GM19240 (cell line): ENCODE measurements around the gene RASSF7.

Experiments
- DNase-seq: peaks from one replicate; pipeline ENCODE4 v3.0.0; 2011; ENCODE audit warnings: low spot score; ENCODE audit not compliant: insufficient read length

Gene RASSF7

GRCh38 chr11:581752-582151 is 21.0 kb downstream of the RASSF7 start:
- DNase-seq: no peak

DNA sequence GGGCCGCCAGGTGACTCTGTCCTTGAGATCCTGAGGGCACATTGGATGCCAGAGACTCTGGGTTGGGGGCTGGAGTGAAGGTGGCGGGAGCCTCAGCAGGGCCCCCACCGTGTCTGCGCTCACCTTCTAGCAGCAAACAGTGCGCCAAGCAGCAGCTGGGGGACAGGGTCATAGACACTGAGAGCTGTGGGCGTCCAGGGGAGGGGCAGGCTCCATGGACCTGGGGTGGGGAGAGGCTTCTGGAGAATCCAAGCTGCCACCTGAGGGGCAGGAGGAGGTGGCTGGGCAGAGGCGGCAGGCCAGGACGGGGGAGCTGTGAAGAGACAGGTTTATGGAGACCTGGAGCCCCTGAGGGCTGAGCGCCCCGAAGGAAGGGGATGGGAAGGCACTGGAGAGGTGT is 23.5 kb downstream of the RASSF7 start:
- DNase-seq: no peak

DNA sequence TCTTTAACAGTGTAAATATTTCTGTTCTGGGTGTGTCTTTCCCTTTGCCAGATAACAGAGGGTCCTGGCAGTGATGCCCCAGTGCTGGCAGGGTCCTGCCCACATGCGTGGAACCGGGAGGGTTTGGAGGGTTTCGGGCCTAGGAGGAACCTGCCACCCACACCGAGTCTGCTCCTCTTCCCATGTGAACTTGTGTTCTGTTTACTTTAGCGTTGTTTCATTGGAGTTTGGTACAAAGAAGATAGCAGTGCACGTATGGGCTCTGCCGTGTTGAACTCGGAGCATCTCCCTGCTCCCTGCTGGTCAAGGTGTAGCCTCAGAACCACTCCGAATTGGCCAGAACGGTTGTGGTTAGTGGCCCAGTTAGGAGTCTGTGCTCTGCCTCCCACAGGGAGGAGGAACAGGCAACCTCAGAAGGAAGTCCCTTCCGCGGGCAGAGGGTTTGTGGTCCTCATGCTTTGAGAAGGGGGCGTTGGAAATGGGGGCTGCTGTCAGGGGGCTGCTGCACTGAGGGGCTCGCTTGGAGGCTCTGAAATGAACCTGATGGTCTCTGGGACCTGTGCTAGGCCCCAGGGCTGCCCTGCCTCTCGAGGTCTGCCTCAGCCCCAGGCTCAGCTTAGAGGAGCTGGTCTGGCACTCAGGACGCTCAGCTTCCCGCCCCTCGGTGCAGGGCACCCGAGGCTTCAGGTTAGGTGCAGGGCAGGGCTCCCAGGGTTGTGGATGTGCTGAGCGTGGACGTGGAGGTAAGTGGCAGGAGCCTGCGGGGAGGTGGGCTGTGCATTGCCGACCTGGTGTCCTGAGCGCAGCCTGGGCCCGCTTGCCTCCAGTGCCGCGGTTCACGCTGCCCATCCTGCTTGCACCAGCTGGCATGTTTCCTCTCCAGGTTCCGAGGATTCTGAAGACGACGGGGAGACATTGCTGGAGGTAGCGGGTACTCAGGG is 25.9 kb downstream of the RASSF7 start:
- DNase-seq: no peak

- no peak for DNase-seq
Measured at GRCh38 chr11:587546-587945, 26.8 kb downstream of the RASSF7 start.

DNA sequence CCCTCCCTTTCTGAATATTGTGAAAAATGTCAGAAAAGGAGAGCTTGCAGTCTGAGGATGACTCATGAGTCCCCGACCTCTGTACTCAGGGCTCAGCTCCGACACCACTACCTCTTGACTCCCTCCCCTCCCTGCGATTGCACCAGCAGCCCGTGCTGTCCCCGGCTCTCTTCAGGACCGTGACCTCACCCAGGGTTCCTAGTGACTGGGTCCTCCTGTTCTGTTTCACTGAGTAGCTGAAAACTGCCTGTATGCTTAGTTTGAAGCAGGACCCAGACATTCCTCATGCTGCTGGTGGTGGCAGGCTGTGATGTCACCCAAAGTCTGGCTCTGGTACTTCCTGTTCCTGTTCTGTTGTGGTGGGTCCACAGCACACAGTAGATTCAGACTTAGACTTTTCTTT is 27.2 kb downstream of the RASSF7 start:
- DNase-seq: no peak

GRCh38 chr11:589798-590197 is 29.0 kb downstream of the RASSF7 start:
- DNase-seq: no peak

- DNase-seq: no peak
Measured at GRCh38 chr11:590997-591396, 30.2 kb downstream of the RASSF7 start.

DNA sequence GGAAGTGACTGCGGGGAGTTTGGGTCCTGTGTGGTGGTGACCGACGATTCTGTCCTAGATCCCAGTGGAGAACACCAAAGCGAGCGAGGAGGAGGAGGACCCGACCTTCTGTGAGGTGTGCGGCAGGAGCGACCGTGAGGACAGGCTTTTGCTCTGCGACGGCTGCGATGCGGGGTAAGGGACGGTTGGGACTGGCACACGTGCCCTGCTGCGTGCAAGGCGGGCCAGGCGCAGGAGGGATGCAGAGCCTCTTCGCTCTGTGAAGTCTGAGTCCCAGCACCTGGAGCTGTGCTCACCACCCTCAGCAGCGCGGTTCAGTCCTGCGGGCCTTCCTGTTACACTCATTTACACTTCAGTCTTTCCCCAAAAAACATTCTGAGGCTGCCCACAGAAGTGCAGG is 31.7 kb downstream of the RASSF7 start:
- no peak for DNase-seq

- DNase-seq: no peak
Measured at GRCh38 chr11:592918-593317, 32.1 kb downstream of the RASSF7 start.

DNA sequence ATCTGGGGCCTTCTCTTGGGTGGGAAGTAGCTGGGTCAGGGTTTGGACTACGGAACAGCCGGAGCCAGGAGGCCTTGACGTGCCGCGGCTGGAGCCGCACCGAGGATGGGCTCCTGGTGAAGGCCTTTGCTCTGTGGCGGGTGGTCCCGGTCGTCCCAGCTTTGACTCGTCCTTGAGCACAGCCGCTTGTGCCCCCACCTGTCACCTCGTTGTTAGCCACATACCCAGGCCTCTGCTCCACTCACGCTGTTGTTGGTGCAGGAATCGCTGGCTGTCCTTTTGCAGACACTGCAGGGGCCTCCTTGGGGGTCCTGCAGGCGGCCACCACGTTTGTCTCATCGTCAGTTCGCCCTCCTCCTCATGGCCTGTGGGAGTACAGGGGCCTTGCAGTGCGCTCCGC is 32.6 kb downstream of the RASSF7 start:
- no peak for DNase-seq

GRCh38 chr11:595400-595799 is 34.6 kb downstream of the RASSF7 start:
- DNase-seq: no peak

DNA sequence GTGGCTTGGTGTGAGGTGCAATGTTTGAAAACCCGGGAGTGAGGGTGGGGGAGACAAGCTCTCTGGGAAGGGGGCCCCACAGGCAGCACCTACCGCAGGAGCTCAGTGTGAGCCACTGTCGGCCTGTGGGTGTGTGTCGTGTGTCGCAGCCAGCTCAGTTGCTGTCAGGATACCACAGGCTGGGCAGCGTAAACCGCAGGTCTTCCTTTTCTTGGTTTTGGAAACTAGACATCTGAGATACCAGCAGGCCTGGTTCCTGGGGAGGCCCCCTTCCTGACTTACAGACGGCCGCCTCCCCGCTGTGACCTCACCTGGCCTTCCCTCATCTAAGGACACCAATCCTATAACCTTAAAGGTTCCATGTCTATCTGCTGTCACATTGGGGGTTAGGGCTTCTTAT is 35.6 kb downstream of the RASSF7 start:
- DNase-seq: no peak

DNA sequence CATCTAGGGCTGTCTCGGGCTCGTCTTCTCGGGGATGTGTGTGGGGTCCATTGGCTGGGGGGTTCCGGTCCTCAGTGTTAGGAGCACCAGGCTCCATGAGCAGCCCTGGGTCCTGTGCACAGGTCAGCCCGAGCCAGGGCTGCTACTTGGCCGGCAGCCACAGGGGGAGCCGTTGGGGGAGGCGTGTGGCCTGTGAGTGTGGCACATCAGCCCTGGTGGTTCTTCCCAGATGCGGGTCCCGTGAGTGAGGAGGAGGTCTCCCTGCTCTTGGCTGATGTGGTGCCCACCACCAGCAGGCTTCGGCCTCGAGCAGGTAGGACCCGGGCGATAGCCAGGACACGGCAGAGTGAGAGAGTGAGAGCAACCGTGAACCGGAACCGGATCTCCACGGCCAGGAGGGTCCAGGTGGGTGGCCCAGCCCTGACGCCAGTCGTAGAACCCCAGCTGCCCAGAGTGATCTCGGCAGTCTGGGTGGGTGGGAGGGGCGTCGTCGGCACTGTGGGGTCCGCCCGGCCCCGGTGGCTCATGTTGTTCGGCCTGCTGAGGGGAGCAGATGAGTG is 36.5 kb downstream of the RASSF7 start:
- DNase-seq: no peak

- DNase-seq: no peak
Measured at GRCh38 chr11:598005-598680, 37.4 kb downstream of the RASSF7 start.

DNA sequence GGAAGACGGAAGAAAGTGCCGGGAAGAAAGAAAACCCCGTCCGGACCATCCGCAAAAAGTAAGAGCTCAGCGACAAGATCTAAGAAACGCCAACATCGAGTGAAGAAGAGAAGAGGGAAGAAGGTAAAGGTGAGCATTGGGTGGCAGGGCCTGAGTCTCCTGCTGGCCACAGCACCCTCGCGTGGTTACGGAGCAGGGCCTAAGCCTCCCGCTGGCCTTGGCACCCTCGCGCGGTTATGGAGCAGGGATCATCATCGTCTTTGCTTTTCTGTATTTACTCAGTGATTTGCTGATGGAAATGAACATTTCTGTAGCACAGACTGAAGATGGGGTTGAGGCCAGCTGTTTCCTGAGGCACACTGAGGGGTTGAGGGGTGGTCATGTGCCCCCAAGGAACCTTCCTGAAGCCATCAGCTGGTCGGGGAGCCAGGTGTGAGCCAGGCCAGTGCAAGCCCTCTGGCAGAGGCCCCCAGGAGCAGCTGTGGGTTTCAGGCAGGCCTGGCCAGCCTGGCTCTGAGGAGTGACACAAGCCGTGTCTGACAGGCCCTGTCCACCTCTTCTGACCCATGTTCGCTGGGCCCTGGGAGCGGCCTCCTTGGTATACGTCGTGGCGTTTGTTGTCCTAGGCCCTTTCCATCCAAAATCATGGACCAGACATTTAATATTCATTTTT is 40.9 kb downstream of the RASSF7 start:
- DNase-seq: no peak

DNA sequence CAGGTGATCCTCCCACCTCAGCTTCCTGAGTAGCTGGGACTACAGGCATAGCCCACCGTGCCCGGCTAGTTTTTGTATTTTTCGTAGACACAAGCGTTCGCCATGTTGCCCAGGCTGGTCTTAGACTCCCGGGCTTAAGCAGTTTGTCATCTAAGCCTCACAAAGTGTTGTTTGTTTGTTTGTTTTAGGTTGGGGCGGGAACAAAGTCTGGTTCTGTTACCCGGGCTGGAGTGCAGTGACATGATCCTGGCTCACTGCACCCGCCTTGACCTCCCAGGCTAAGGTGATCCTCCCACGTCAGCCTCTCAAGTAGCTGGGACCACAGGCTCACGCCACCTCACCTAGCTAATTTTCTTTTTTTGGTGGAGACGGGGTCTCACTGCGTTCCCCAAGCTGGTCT is 42.4 kb downstream of the RASSF7 start:
- DNase-seq: no peak

DNA sequence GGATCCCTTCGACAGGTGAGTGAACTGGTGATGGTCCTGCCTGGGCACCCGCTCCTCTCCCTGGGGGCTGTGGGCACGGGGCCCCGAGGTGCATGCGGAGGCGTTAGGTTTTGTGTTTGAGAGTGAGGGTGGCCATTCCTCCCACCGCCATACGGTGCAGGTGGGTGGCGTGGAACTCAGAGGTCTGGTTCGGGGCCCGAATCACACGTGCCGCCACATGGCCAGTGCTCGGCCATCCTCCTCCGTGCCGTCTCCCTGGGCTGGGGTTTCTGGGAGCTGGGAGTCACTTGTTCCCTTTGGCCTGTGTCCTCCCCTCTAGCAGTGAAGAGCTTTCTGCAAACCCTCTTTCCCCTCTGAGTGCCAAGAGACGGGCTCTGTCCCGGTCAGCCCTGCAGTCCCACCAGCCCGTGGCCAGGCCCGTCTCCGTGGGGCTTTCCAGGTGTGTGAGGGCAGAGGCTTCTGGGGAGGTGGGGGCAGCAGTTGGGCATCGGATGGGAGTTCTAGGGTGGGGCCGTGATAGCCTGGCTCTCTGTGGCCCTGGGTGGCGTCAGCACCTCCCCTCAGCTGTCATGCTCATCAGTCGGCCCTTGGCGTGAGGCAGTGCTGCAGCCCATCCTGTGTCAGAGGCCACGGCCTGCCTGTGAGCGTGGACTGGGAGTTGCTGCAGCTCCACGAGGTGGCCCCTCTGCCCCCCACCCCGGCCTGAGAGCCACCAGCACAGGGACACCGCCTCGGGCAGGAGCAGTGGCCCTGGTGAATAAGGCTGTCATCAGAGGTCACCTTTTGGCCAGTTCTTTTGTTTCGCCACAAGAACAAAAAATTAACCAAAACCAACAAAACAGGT is 44.7 kb downstream of the RASSF7 start:
- no peak for DNase-seq

DNA sequence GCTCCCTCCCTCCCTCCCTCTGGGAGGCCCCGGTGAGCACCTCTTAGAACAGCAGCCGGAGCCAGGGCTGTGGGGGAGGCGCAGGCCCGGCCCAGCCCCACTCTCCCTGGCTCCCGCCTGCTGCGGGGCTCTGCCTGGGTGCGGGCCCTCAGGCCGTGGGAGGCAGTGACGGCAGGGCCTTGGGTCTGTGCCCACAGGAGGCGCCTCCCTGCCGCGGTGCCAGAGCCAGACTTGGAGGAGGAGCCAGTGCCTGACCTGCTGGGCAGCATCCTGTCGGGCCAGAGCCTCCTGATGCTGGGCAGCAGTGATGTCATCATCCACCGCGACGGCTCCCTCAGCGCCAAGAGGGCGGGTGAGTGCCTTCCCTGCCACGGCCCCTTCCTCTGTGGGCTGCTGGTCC is 45.5 kb downstream of the RASSF7 start:
- DNase-seq: no peak

GRCh38 chr11:607020-607780 is 46.4 kb downstream of the RASSF7 start:
- no peak for DNase-seq

DNA sequence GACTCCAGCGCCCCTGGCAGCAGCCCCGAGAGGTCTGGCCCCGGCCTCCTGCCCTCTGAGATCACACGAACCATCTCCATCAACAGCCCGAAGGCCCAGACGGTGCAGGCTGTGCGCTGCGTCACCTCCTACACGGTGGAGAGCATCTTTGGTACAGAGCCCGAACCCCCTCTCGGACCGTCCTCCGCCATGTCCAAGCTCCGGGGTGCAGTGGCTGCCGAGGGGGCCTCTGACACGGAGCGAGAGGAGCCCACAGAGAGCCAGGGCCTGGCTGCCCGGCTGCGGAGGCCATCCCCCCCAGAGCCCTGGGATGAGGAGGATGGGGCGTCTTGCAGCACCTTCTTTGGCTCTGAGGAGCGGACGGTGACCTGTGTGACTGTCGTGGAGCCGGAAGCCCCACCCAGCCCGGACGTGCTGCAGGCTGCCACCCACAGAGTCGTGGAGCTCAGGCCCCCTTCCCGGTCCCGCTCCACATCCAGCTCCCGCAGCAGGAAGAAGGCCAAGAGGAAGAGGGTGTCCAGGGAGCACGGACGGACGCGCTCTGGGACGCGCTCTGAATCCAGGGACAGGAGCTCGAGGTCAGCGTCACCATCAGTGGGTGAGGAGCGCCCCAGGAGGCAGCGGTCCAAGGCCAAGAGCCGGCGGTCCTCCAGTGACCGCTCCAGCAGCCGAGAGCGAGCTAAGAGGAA is 47.3 kb downstream of the RASSF7 start:
- no peak for DNase-seq
